ENCODE results near the gene MYH11.

MYH11 gene

GRCh38 chr16:15752717-15753488 lies 103.9 kb downstream of the MYH11 start:
- TF ChIP-seq FOXM1 (IDR thresholded peaks at IDR 0.05; ENCODE audit: borderline replicate concordance, low read depth) (no peak), REST (IDR thresholded peaks at IDR 0.05; ENCODE audit: low read depth) (no peak), NFIC (IDR thresholded peaks at IDR 0.05) (no peak), CREB1 (IDR thresholded peaks at IDR 0.05; ENCODE audit: low read depth) (no peak), TCF12 (IDR thresholded peaks at IDR 0.05; ENCODE audit: low read depth) (no peak), USF1 (IDR thresholded peaks at IDR 0.05) (no peak), TEAD4 (IDR thresholded peaks at IDR 0.05) (no peak), CEBPB (IDR thresholded peaks at IDR 0.05) (no peak), EGR1 (IDR thresholded peaks at IDR 0.05) (no peak), EP300 (IDR thresholded peaks at IDR 0.05; ENCODE audit: borderline replicate concordance) (no peak), RAD21 (IDR thresholded peaks at IDR 0.05; ENCODE audit: low read depth) (no peak), ZBTB7A (IDR thresholded peaks at IDR 0.05; ENCODE audit: low read depth) (no peak), TAF1 (IDR thresholded peaks at IDR 0.05; ENCODE audit: low read depth) (no peak)

- no peak for TF ChIP-seq CEBPB (IDR thresholded peaks at IDR 0.05)
- TF ChIP-seq CREB1 (IDR thresholded peaks at IDR 0.05; ENCODE audit: low read depth), result no peak
- TF ChIP-seq FOXM1 (IDR thresholded peaks at IDR 0.05; ENCODE audit: borderline replicate concordance, low read depth), result no peak
- no peak for TF ChIP-seq NFIC (IDR thresholded peaks at IDR 0.05)
- TF ChIP-seq REST (IDR thresholded peaks at IDR 0.05; ENCODE audit: low read depth), result no peak
- no peak for TF ChIP-seq USF1 (IDR thresholded peaks at IDR 0.05)
- TF ChIP-seq MAX (IDR thresholded peaks at IDR 0.05), result no peak
- TF ChIP-seq ZBTB7A (IDR thresholded peaks at IDR 0.05; ENCODE audit: low read depth), result no peak
- no peak for TF ChIP-seq EP300 (IDR thresholded peaks at IDR 0.05; ENCODE audit: borderline replicate concordance)
- no peak for TF ChIP-seq TEAD4 (IDR thresholded peaks at IDR 0.05)
- no peak for TF ChIP-seq TAF1 (IDR thresholded peaks at IDR 0.05; ENCODE audit: low read depth)
- no peak for TF ChIP-seq TCF12 (IDR thresholded peaks at IDR 0.05; ENCODE audit: low read depth)
- no peak for TF ChIP-seq EGR1 (IDR thresholded peaks at IDR 0.05)
- TF ChIP-seq YY1 (IDR thresholded peaks at IDR 0.05; ENCODE audit: low read depth), result no peak
- no peak for TF ChIP-seq RAD21 (IDR thresholded peaks at IDR 0.05; ENCODE audit: low read depth)
Observed at GRCh38 chr16:15751940-15752339, 104.9 kb downstream of the MYH11 start.

GRCh38 chr16:15749985-15750384 lies 106.8 kb downstream of the MYH11 start:
- TF ChIP-seq YY1 (IDR thresholded peaks at IDR 0.05; ENCODE audit: low read depth) (no peak), REST (IDR thresholded peaks at IDR 0.05; ENCODE audit: low read depth) (no peak), CEBPB (IDR thresholded peaks at IDR 0.05) (no peak), TEAD4 (IDR thresholded peaks at IDR 0.05) (no peak), MAX (IDR thresholded peaks at IDR 0.05) (no peak), FOXM1 (IDR thresholded peaks at IDR 0.05; ENCODE audit: borderline replicate concordance, low read depth) (no peak), USF1 (IDR thresholded peaks at IDR 0.05) (no peak), ZBTB7A (IDR thresholded peaks at IDR 0.05; ENCODE audit: low read depth) (no peak), CREB1 (IDR thresholded peaks at IDR 0.05; ENCODE audit: low read depth) (no peak), TCF12 (IDR thresholded peaks at IDR 0.05; ENCODE audit: low read depth) (no peak), TAF1 (IDR thresholded peaks at IDR 0.05; ENCODE audit: low read depth) (no peak), NFIC (IDR thresholded peaks at IDR 0.05) (no peak), EGR1 (IDR thresholded peaks at IDR 0.05) (no peak)

All from Ishikawa (cell line).